Mucosa of rectum (tissue), 2 donors: Measurements from ENCODE around the gene ACACB.
"Not testable (repeated sequence)": the region's sequence is repeated elsewhere in the genome, so short reads cannot be mapped to it uniquely, and the experiment has no call there.

Experiments used
- H3K27ac ChIP-seq, 2 donors: one replicate each; pipeline ENCODE4 v1.7.0; 2013; ENCODE audit warnings: inconsistent platforms in 2 of 2, low read depth in 2 of 2, low read length in 2 of 2
- H3K27me3 ChIP-seq, 2 donors: one replicate each; pipeline ENCODE4 v1.7.0; 2013; ENCODE audit warnings: low read length in 2 of 2; ENCODE audit not compliant: control insufficient read depth in 2 of 2, insufficient read depth in 2 of 2
- H3K36me3 ChIP-seq, 2 donors: one replicate each; pipeline ENCODE4 v1.7.0; 2013; ENCODE audit warnings: low read length in 2 of 2; ENCODE audit not compliant: control insufficient read depth in 2 of 2, insufficient read depth in 2 of 2
- H3K4me1 ChIP-seq, 2 donors: one replicate each; pipeline ENCODE4 v1.7.0; 2013; ENCODE audit warnings: low read length in 2 of 2, mild to moderate bottlenecking in 1 of 2; ENCODE audit not compliant: control insufficient read depth in 2 of 2, insufficient read depth in 2 of 2
- H3K4me3 ChIP-seq, 2 donors: one replicate each; pipeline ENCODE4 v1.7.0; 2013; ENCODE audit warnings: low read length in 2 of 2
- H3K9ac ChIP-seq, 2 donors: one replicate each; pipeline ENCODE4 v1.7.0; 2013; ENCODE audit warnings: low read length in 2 of 2, low read depth in 1 of 2, mild to moderate bottlenecking in 1 of 2
- H3K9me3 ChIP-seq, 2 donors: one replicate each; pipeline ENCODE4 v1.7.0; 2013; ENCODE audit warnings: low read length in 2 of 2; ENCODE audit not compliant: control insufficient read depth in 2 of 2
- donor health status: healthy.
- donor health status: Normal muscosa, but diverticular disease.

ACACB gene

DNA sequence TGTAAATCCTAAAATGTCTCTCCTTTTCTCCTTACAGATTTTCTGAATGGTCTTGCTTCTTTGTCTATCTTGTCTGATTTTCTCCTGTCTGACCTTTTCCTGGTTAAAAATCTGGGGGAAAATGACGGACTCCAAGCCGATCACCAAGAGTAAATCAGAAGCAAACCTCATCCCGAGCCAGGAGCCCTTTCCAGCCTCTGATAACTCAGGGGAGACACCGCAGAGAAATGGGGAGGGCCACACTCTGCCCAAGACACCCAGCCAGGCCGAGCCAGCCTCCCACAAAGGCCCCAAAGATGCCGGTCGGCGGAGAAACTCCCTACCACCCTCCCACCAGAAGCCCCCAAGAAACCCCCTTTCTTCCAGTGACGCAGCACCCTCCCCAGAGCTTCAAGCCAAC is 23.0 kb downstream of the ACACB start:
- no peak overlapping the region for H3K9ac ChIP-seq
- no peak overlapping the region for H3K27ac ChIP-seq
- H3K4me1 ChIP-seq = no peaks in the 10 kb centered on the region
- H3K27me3 ChIP-seq = no peaks in the 10 kb centered on the region
- peaks cover 0 to 4% of the 10 kb centered on the region in 2 donors for H3K36me3 ChIP-seq
- no peak overlapping the region for H3K4me3 ChIP-seq
- no peaks in the 10 kb centered on the region for H3K9me3 ChIP-seq

DNA sequence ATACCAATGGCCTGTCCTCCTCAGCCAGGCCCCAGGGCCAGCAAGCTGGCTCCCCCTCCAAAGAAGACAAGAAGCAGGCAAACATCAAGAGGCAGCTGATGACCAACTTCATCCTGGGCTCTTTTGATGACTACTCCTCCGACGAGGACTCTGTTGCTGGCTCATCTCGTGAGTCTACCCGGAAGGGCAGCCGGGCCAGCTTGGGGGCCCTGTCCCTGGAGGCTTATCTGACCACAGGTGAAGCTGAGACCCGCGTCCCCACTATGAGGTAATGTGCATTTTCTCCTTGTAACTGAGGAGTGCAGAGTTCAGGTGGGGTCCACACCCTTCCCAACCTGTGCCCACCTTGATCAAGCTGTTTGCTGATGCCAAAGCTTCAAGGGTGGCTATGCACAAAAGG is 23.4 kb downstream of the ACACB start:
- H3K9me3 ChIP-seq = no peaks in the 10 kb centered on the region
- no peaks in the 10 kb centered on the region for H3K4me1 ChIP-seq
- H3K4me3 ChIP-seq = no peak overlapping the region
- no peak overlapping the region for H3K27ac ChIP-seq
- H3K9ac ChIP-seq = no peak overlapping the region
- H3K36me3 ChIP-seq = peaks cover 0 to 4% of the 10 kb centered on the region in 2 donors
- no peaks in the 10 kb centered on the region for H3K27me3 ChIP-seq

DNA sequence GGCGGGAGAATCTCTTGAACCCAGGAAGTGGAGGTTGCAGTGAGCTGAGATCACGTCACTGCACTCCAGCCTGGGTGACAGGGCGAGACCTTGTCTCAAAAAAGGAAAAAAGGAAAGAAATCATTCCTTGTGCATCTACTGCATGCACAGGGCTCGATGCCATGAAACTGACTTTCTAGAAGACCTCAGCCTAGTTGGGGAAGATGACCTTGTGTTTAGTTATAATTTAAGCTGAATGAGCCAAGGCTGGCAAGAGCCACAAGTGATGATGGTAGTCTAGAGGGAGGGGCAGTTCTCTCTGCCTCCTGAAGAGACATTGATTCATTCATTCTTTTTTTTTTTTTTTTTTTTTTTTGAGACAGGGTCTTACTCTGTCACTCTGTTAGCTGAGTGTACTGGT is 24.2 kb downstream of the ACACB start:
- peaks cover 0 to 4% of the 10 kb centered on the region in 2 donors for H3K36me3 ChIP-seq
- H3K27me3 ChIP-seq = no peaks in the 10 kb centered on the region
- H3K27ac ChIP-seq = no peak overlapping the region
- H3K9me3 ChIP-seq = no peaks in the 10 kb centered on the region
- no peaks in the 10 kb centered on the region for H3K4me1 ChIP-seq
- H3K9ac ChIP-seq = no peak overlapping the region
- no peak overlapping the region for H3K4me3 ChIP-seq

DNA sequence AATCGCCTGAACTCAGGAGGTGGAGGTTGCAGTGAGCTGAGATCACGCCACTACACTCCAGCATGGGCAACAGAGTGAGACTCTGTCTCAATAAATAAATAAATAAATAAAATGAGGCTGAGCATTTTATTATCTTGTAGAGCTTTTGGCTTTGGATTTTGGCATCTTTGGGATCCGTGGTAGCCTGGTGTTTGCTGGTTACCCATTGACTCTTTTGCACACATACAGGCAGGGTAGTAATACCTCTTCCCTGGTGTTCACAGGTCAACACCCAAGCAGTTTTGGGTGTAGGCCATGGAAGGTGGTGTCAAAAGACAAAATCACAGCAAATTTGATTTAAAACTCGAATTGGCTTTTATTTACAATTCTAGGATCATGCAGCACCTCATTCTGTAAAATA is 27.8 kb downstream of the ACACB start:
- Histone ChIP-seq H3K9ac (no peak overlapping the region), H3K4me1 (no peaks in the 10 kb centered on the region), H3K4me3 (no peak overlapping the region), H3K27me3 (no peaks in the 10 kb centered on the region), H3K27ac (no peak overlapping the region), H3K36me3 (peaks cover 2 to 4% of the 10 kb centered on the region in 2 donors), H3K9me3 (no peaks in the 10 kb centered on the region)

DNA sequence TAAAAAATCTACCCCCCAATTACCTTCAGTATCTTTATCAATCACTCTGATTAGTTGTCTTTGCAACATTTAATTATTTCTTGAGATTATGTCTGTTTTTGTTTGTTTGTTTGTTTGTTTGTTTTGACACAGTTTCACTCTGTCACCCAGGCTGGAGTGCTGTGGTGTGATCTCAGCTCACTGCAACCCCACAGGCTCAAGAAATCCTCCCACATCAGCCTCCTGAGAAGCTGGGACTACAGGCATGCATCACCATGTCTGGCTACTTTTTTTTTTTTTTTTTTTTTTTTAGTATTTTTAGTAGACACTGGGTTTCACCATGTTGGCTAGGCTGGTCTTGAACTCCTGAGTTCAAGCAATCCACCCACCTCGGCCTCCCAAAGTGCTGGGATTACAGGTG is 30.7 kb downstream of the ACACB start:
- H3K4me3 ChIP-seq, H3K27me3 ChIP-seq, H3K9ac ChIP-seq, H3K27ac ChIP-seq, H3K36me3 ChIP-seq, H3K9me3 ChIP-seq, H3K4me1 ChIP-seq: not testable (repeated sequence)

DNA sequence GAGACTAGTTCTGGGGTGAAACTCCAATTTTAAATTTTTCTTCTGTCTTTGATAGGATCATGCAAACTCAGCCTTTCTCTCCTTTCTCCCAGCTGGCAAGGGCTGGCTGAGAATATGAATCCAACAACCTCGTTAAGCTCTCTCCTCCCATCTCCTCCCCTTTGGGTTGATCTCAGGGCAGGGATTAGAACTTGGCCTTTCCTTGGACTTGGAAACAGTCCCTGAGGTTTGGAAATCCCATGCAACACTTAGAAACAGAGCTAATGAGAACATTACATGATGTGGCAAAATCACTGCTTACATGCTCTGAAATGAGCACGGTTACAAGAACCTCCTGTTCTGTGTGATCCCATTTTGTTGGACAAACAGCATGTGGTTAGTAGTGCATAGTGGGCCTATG is 31.6 kb downstream of the ACACB start:
- no peaks in the 10 kb centered on the region for H3K9me3 ChIP-seq
- H3K4me1 ChIP-seq = peaks cover 0 to 6% of the 10 kb centered on the region in 2 donors
- H3K27me3 ChIP-seq = no peaks in the 10 kb centered on the region
- H3K4me3 ChIP-seq = no peak overlapping the region
- H3K27ac ChIP-seq = peak overlapping the region in 1 of 2 donors; percentile 46
- H3K36me3 ChIP-seq = peaks cover 0 to 2% of the 10 kb centered on the region in 2 donors
- H3K9ac ChIP-seq = no peak overlapping the region

DNA sequence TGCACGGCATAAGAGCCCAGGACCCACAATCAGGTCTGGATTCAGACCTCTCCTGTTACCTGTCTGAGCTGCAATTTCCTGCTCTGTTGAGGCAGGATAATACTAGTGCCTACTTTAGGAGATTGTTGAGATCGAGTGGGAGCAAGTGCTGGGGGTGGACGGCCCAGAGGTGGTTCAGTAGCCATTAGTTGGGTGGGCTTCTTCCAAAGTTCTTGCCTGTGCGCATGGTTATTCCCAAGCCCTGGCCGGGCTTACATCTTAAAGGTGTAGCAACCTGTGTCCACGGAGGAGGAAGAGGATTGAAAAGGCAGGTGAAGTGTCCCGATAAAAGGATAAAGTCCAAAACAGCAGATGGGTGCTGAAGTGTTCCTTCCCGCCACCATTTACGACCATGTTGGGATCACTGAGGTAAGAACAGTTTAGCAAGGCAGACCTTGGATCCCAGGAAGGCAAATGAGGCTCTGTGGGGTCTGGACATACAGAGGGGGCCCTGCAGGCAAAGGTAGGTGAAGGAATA is 33.8 kb downstream of the ACACB start:
- Histone ChIP-seq H3K9ac (no peak overlapping the region), H3K9me3 (no peaks in the 10 kb centered on the region), H3K4me1 (peaks cover 8 to 13% of the 10 kb centered on the region in 2 donors)

DNA sequence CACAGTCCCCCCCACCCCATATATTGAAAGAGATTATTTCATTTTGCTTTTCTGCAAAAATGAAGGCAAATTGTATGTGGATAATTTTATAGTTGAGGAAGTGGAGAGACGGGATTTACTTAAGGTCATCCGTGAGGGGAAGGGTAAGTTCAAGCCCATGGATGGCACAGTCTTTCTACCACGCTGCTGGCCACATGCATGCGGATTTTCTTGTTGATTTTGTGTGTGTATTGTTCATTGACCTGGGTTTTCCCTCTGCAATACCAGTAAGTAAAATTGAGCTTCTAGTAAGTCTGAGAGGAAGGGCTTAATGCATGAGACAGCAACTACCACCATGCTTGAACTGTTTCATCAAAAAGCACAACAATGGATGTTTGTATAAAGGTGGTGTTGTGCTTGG is 35.1 kb downstream of the ACACB start:
- Histone ChIP-seq H3K9ac (no peak overlapping the region), H3K4me1 (peaks cover 8 to 14% of the 10 kb centered on the region in 2 donors), H3K36me3 (no peaks in the 10 kb centered on the region), H3K4me3 (no peak overlapping the region), H3K27ac (no peak overlapping the region), H3K9me3 (no peaks in the 10 kb centered on the region), H3K27me3 (no peaks in the 10 kb centered on the region)

More for the DNA sequence above, 33.8 kb downstream of the ACACB start:
- Histone ChIP-seq H3K27me3 (no peaks in the 10 kb centered on the region), H3K4me3 (peak overlapping the region in 1 of 2 donors; percentile 13), H3K36me3 (peaks cover 0 to 2% of the 10 kb centered on the region in 2 donors), H3K27ac (no peak overlapping the region)

DNA sequence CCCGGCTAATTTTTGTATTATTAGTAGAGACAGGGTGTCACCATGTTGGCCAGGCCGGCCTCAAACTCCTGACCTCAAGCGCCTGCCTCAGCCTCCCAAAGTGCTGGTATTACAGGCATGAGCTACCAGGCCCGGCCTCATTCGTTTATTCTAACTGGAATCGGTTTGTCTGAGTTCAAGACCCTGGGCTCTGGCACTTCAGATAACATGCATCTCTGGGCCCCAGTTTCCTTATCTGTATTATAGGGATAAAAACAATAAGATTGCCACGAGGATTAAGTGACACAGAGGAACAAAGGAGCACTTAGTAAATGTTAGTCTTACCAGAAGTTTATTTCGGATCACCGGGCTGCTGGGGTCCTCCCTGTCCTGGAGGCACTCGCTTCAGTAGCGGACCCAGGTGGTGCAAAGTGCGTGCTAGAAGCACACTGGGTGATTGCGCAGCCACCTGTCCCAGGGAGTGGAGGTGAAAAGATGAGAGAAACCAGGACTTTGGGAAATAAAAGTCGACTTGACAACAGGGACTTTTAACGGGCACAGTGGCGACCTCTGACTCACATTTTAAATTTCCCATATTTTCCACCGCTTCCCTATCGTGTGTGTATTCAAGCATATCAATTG is 37.5 kb downstream of the ACACB start:
- H3K9me3 ChIP-seq = no peaks in the 10 kb centered on the region
- H3K4me3 ChIP-seq = peak overlapping the region; percentile 65 to 78
- no peaks in the 10 kb centered on the region for H3K27me3 ChIP-seq
- H3K36me3 ChIP-seq = no peaks in the 10 kb centered on the region
- H3K27ac ChIP-seq = peak overlapping the region; percentile 17 to 48
- peaks cover 8 to 16% of the 10 kb centered on the region in 2 donors for H3K4me1 ChIP-seq
- H3K9ac ChIP-seq = peak overlapping the region; percentile 58 to 64

DNA sequence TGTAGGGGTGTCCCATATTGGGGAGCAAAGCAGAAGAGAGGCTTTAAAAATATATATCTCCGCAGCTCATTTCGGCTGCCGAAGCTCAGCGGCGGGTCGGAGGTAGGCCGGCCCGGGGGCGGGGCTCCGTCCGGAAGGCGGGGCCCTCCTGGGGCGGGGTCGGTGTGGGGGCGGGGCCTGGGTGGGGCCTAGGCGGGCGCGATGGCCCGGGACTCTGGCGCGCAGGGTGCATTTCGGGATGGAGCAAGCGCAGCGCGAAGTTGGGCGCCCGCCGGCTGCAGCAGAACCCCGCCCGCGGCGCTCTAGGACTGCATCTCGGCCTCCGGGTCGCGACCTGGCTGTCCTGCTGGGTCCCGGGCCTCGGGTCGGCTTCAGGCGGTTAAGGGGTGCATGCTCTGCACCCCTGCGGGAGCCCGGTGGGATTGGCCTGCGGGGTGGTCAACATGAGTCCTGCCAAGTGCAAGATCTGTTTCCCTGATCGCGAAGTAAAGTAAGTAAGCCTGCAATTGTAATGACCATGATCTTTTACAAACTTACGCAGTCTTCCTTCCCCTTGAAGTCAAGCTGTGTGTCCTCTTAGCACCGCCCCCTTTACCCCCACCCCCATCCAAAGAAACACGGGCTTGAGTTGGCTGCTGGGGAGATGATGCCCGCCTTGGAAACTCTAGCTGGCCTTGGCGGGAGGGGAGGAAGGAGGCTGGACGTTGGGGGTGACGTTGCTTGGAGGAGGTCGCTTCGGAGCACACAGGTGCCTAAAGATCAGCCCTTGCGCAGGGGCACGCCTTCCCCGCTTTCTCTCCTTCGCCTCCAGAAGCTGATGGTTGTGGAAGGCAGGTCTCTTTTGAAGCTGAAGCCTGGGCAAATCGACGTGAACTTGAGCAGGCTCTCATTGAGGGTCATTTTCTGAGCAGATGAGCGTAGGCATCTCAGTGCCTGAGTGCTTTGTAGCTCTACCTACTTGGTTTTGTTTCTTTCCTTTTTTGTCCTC is 38.4 kb downstream of the ACACB start:
- Histone ChIP-seq H3K4me1 (peaks cover 8 to 16% of the 10 kb centered on the region in 2 donors), H3K27ac (peak overlapping the region; percentile 64 to 78), H3K9ac (peak overlapping the region; percentile 62 to 65), H3K27me3 (no peaks in the 10 kb centered on the region), H3K9me3 (no peaks in the 10 kb centered on the region), H3K4me3 (peak overlapping the region; percentile 66 to 78), H3K36me3 (no peaks in the 10 kb centered on the region)
